ENCODE data around the gene INPP4A.
"Not testable (repeated sequence)": the region's sequence is repeated elsewhere in the genome, so short reads cannot be mapped to it uniquely, and the experiment has no call there.

INPP4A gene

GRCh38 chr2:98414246-98414645 is 30.4 kb upstream of the INPP4A start:
- not testable (repeated sequence) for H3K36me3 ChIP-seq (ENCODE audit: control insufficient read depth, insufficient read depth, low read length); H3K9me3 ChIP-seq (ENCODE audit: control insufficient read depth, low read length); DNase-seq; H3K27me3 ChIP-seq (replicated peaks; ENCODE audit: control insufficient read depth, insufficient read depth, low read length, poor library complexity, severe bottlenecking); H3K4me3 ChIP-seq (ENCODE audit: insufficient read depth, low read depth, low read length, poor library complexity, severe bottlenecking); H3K27ac ChIP-seq (ENCODE audit: insufficient read depth, low read length, poor library complexity, severe bottlenecking); H3K4me1 ChIP-seq (ENCODE audit: control insufficient read depth, insufficient read depth, low read length, poor library complexity, severe bottlenecking)

GRCh38 chr2:98415719-98416248 is 28.9 kb upstream of the INPP4A start:
- H3K4me1 ChIP-seq (ENCODE audit: control insufficient read depth, insufficient read depth, low read length, poor library complexity, severe bottlenecking); H3K27ac ChIP-seq (ENCODE audit: insufficient read depth, low read length, poor library complexity, severe bottlenecking); H3K36me3 ChIP-seq (ENCODE audit: control insufficient read depth, insufficient read depth, low read length); DNase-seq; H3K4me3 ChIP-seq (ENCODE audit: insufficient read depth, low read depth, low read length, poor library complexity, severe bottlenecking); H3K9me3 ChIP-seq (ENCODE audit: control insufficient read depth, low read length); H3K27me3 ChIP-seq (replicated peaks; ENCODE audit: control insufficient read depth, insufficient read depth, low read length, poor library complexity, severe bottlenecking): not testable (repeated sequence)

- no peak for DNase-seq
- Histone ChIP-seq H3K27me3 (replicated peaks; ENCODE audit: control insufficient read depth, insufficient read depth, low read length, poor library complexity, severe bottlenecking) (no peaks in the 10 kb centered on the region), H3K9me3 (ENCODE audit: control insufficient read depth, low read length) (no peaks in the 10 kb centered on the region), H3K4me3 (ENCODE audit: insufficient read depth, low read depth, low read length, poor library complexity, severe bottlenecking) (no peak overlapping the region), H3K36me3 (ENCODE audit: control insufficient read depth, insufficient read depth, low read length) (no peaks in the 10 kb centered on the region), H3K4me1 (ENCODE audit: control insufficient read depth, insufficient read depth, low read length, poor library complexity, severe bottlenecking) (no peaks in the 10 kb centered on the region), H3K27ac (ENCODE audit: insufficient read depth, low read length, poor library complexity, severe bottlenecking) (no peak overlapping the region)
Observed at GRCh38 chr2:98416383-98417159, 28.1 kb upstream of the INPP4A start.

GRCh38 chr2:98419544-98419943 is 25.1 kb upstream of the INPP4A start:
- H3K4me3 ChIP-seq (ENCODE audit: insufficient read depth, low read depth, low read length, poor library complexity, severe bottlenecking) = no peak overlapping the region
- H3K27me3 ChIP-seq (replicated peaks; ENCODE audit: control insufficient read depth, insufficient read depth, low read length, poor library complexity, severe bottlenecking) = no peaks in the 10 kb centered on the region
- no peaks in the 10 kb centered on the region for H3K9me3 ChIP-seq (ENCODE audit: control insufficient read depth, low read length)

GRCh38 chr2:98419977-98420725 is 24.5 kb upstream of the INPP4A start:
- Histone ChIP-seq H3K27ac (ENCODE audit: insufficient read depth, low read length, poor library complexity, severe bottlenecking) (no peak overlapping the region), H3K4me1 (ENCODE audit: control insufficient read depth, insufficient read depth, low read length, poor library complexity, severe bottlenecking) (no peaks in the 10 kb centered on the region), H3K9me3 (ENCODE audit: control insufficient read depth, low read length) (no peaks in the 10 kb centered on the region), H3K36me3 (ENCODE audit: control insufficient read depth, insufficient read depth, low read length) (no peaks in the 10 kb centered on the region), H3K27me3 (replicated peaks; ENCODE audit: control insufficient read depth, insufficient read depth, low read length, poor library complexity, severe bottlenecking) (no peaks in the 10 kb centered on the region), H3K4me3 (ENCODE audit: insufficient read depth, low read depth, low read length, poor library complexity, severe bottlenecking) (no peak overlapping the region)
- no peak for DNase-seq

More at GRCh38 chr2:98419544-98419943, 25.1 kb upstream of the INPP4A start:
- H3K27ac ChIP-seq (ENCODE audit: insufficient read depth, low read length, poor library complexity, severe bottlenecking) = no peak overlapping the region
- DNase-seq = no peak
- no peaks in the 10 kb centered on the region for H3K36me3 ChIP-seq (ENCODE audit: control insufficient read depth, insufficient read depth, low read length)
- no peaks in the 10 kb centered on the region for H3K4me1 ChIP-seq (ENCODE audit: control insufficient read depth, insufficient read depth, low read length, poor library complexity, severe bottlenecking)

GRCh38 chr2:98422449-98422848 is 22.2 kb upstream of the INPP4A start:
- H3K4me3 ChIP-seq (ENCODE audit: insufficient read depth, low read depth, low read length, poor library complexity, severe bottlenecking) = no peak overlapping the region
- DNase-seq = no peak
- H3K27ac ChIP-seq (ENCODE audit: insufficient read depth, low read length, poor library complexity, severe bottlenecking) = no peak overlapping the region
- H3K9me3 ChIP-seq (ENCODE audit: control insufficient read depth, low read length) = no peaks in the 10 kb centered on the region
- no peaks in the 10 kb centered on the region for H3K36me3 ChIP-seq (ENCODE audit: control insufficient read depth, insufficient read depth, low read length)
- H3K27me3 ChIP-seq (replicated peaks; ENCODE audit: control insufficient read depth, insufficient read depth, low read length, poor library complexity, severe bottlenecking) = no peaks in the 10 kb centered on the region
- no peaks in the 10 kb centered on the region for H3K4me1 ChIP-seq (ENCODE audit: control insufficient read depth, insufficient read depth, low read length, poor library complexity, severe bottlenecking)

- no peak overlapping the region for H3K4me3 ChIP-seq (ENCODE audit: insufficient read depth, low read depth, low read length, poor library complexity, severe bottlenecking)
- no peaks in the 10 kb centered on the region for H3K4me1 ChIP-seq (ENCODE audit: control insufficient read depth, insufficient read depth, low read length, poor library complexity, severe bottlenecking)
- no peak overlapping the region for H3K27ac ChIP-seq (ENCODE audit: insufficient read depth, low read length, poor library complexity, severe bottlenecking)
- H3K36me3 ChIP-seq (ENCODE audit: control insufficient read depth, insufficient read depth, low read length) = no peaks in the 10 kb centered on the region
- no peaks in the 10 kb centered on the region for H3K9me3 ChIP-seq (ENCODE audit: control insufficient read depth, low read length)
- H3K27me3 ChIP-seq (replicated peaks; ENCODE audit: control insufficient read depth, insufficient read depth, low read length, poor library complexity, severe bottlenecking) = no peaks in the 10 kb centered on the region
- DNase-seq = no peak
Observed at GRCh38 chr2:98426771-98427170, 17.9 kb upstream of the INPP4A start.

- no peak overlapping the region for H3K27ac ChIP-seq (ENCODE audit: insufficient read depth, low read length, poor library complexity, severe bottlenecking)
- H3K4me1 ChIP-seq (ENCODE audit: control insufficient read depth, insufficient read depth, low read length, poor library complexity, severe bottlenecking) = no peaks in the 10 kb centered on the region
- H3K27me3 ChIP-seq (replicated peaks; ENCODE audit: control insufficient read depth, insufficient read depth, low read length, poor library complexity, severe bottlenecking) = no peaks in the 10 kb centered on the region
- DNase-seq = no peak
- H3K36me3 ChIP-seq (ENCODE audit: control insufficient read depth, insufficient read depth, low read length) = no peaks in the 10 kb centered on the region
- no peaks in the 10 kb centered on the region for H3K9me3 ChIP-seq (ENCODE audit: control insufficient read depth, low read length)
- no peak overlapping the region for H3K4me3 ChIP-seq (ENCODE audit: insufficient read depth, low read depth, low read length, poor library complexity, severe bottlenecking)
Observed at GRCh38 chr2:98432145-98432544, 12.5 kb upstream of the INPP4A start.

GRCh38 chr2:98433363-98433964 is 11.2 kb upstream of the INPP4A start:
- Histone ChIP-seq H3K4me1 (ENCODE audit: control insufficient read depth, insufficient read depth, low read length, poor library complexity, severe bottlenecking) (no peaks in the 10 kb centered on the region), H3K4me3 (ENCODE audit: insufficient read depth, low read depth, low read length, poor library complexity, severe bottlenecking) (no peak overlapping the region), H3K27ac (ENCODE audit: insufficient read depth, low read length, poor library complexity, severe bottlenecking) (no peak overlapping the region)

GRCh38 chr2:98434492-98434891 is 10.2 kb upstream of the INPP4A start:
- no peak overlapping the region for H3K4me3 ChIP-seq (ENCODE audit: insufficient read depth, low read depth, low read length, poor library complexity, severe bottlenecking)
- H3K36me3 ChIP-seq (ENCODE audit: control insufficient read depth, insufficient read depth, low read length) = no peaks in the 10 kb centered on the region
- no peaks in the 10 kb centered on the region for H3K4me1 ChIP-seq (ENCODE audit: control insufficient read depth, insufficient read depth, low read length, poor library complexity, severe bottlenecking)

More at GRCh38 chr2:98433363-98433964, 11.2 kb upstream of the INPP4A start:
- H3K27me3 ChIP-seq (replicated peaks; ENCODE audit: control insufficient read depth, insufficient read depth, low read length, poor library complexity, severe bottlenecking) = no peaks in the 10 kb centered on the region
- no peaks in the 10 kb centered on the region for H3K9me3 ChIP-seq (ENCODE audit: control insufficient read depth, low read length)
- no peaks in the 10 kb centered on the region for H3K36me3 ChIP-seq (ENCODE audit: control insufficient read depth, insufficient read depth, low read length)
- no peak for DNase-seq

More at GRCh38 chr2:98434492-98434891, 10.2 kb upstream of the INPP4A start:
- H3K9me3 ChIP-seq (ENCODE audit: control insufficient read depth, low read length) = no peaks in the 10 kb centered on the region
- no peaks in the 10 kb centered on the region for H3K27me3 ChIP-seq (replicated peaks; ENCODE audit: control insufficient read depth, insufficient read depth, low read length, poor library complexity, severe bottlenecking)
- DNase-seq = no peak
- no peak overlapping the region for H3K27ac ChIP-seq (ENCODE audit: insufficient read depth, low read length, poor library complexity, severe bottlenecking)

All from effector memory CD4-positive, alpha-beta T cell (primary cell).